Mucosa of descending colon (tissue), 3 donors: ENCODE results near the gene NIT1. TPM values are rescaled to one million over a fixed set of nuclear protein-coding genes. Genes with fewer than 3 reads are reported as not detected.

Source experiments
- ATAC-seq: fragments of 200-7000 bp; cut with Tn5 transposase; one replicate; pipeline ENCODE4 v1.9.1; 2020; ENCODE audit warnings: mild to moderate bottlenecking, moderate library complexity
- DNase-seq, 3 donors: peaks; one replicate each; pipeline ENCODE4 v3.0.0-alpha.2; 2020
- H3K36me3 ChIP-seq: fragments of 200-600 bp; one replicate; pipeline ENCODE4 v1.8.0; 2021; ENCODE audit warnings: low read depth, mild to moderate bottlenecking
- H3K4me1 ChIP-seq: fragments of 200-600 bp; one replicate; pipeline ENCODE4 v1.8.0; 2021; ENCODE audit warnings: low read depth, mild to moderate bottlenecking
- H3K4me3 ChIP-seq: fragments of 200-600 bp; one replicate; pipeline ENCODE4 v1.8.0; 2021; ENCODE audit warnings: mild to moderate bottlenecking
- H3K9me3 ChIP-seq: fragments of 200-600 bp; one replicate; pipeline ENCODE4 v1.8.0; 2021; ENCODE audit warnings: mild to moderate bottlenecking
- CTCF ChIP-seq: fragments of 200-600 bp; IDR thresholded peaks from one replicate; pipeline ENCODE4 v1.8.0; 2022; ENCODE audit warnings: antibody characterized with exemption, mild to moderate bottlenecking
- intact Hi-C, 2 donors: fragments of 100-400 bp; cut with DNase I in 1 of 2; cut with micrococcal nuclease in 1 of 2; formaldehyde crosslinking; loops; one replicate each; pipeline versions ENCODE4 v1.11.0 to v1.11.1; 2022; cut with DNase I, micrococcal nuclease
- total RNA-seq, 3 donors: library from RNA; stranded (reverse); fragmentation: NEBNext Ultra II Directional in 2 of 3; extraction: Animal tissue kit (Norgen Biotek cat#: 25700) in 2 of 3; gene quantifications; one replicate each; pipeline versions ENCODE4 v1.2.1 to v1.2.4, GENCODE V29; 2021 to 2023
- donor health status: DM: no; HTN: no; CAD: no; lungs with moderate emphysema.
- donor health status: DM: no; HTN: no; CAD: no.
- donor health status: DM: no; HTN: yes; CAD: no.

NIT1 gene
- total RNA-seq, 3 donors from 2014 or later = 56.7 to 79.7 (median 62.8) TPM

DNA sequence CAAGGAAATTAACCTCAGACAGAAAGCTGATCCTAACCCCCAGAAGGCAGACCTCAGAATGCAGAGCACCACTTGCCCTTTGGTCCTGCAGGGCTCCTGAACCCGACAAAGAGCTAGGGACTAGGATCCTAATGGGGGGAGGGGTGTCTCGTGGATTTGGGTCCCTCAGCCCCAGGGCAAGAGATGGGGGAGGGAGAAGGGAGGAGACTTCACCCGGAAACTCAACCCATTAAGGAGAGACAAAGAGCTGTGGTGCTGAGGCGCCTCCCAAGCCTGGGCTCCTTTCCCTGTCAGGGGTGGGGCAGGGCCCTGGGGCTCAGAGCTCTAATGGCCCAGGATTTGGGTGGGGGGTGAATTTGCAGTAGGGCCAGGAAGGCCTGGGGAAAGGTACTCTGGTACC, 31.4 kb upstream of the NIT1 start:
- ATAC-seq (peak; percentile 22), DNase-seq (peak in 1 of 3 donors; percentile 53)
- intact Hi-C loops = no loop called here
- no peaks in the 10 kb centered on the region for H3K36me3 ChIP-seq
- no peak overlapping the region for H3K4me3 ChIP-seq
- H3K9me3 ChIP-seq = no peaks in the 10 kb centered on the region
- peaks cover 19% of the 10 kb centered on the region for H3K4me1 ChIP-seq
- no peak for TF ChIP-seq CTCF

- TF ChIP-seq CTCF = no peak
- Histone ChIP-seq H3K4me3 (no peak overlapping the region), H3K36me3 (no peaks in the 10 kb centered on the region), H3K9me3 (no peaks in the 10 kb centered on the region), H3K4me1 (peaks cover 13% of the 10 kb centered on the region)
- intact Hi-C loops = no loop called here
- no peak for DNase-seq
- ATAC-seq = peak; percentile 58
Observed at GRCh38 chr1:161088587-161089110, 29.3 kb upstream of the NIT1 start.

DNA sequence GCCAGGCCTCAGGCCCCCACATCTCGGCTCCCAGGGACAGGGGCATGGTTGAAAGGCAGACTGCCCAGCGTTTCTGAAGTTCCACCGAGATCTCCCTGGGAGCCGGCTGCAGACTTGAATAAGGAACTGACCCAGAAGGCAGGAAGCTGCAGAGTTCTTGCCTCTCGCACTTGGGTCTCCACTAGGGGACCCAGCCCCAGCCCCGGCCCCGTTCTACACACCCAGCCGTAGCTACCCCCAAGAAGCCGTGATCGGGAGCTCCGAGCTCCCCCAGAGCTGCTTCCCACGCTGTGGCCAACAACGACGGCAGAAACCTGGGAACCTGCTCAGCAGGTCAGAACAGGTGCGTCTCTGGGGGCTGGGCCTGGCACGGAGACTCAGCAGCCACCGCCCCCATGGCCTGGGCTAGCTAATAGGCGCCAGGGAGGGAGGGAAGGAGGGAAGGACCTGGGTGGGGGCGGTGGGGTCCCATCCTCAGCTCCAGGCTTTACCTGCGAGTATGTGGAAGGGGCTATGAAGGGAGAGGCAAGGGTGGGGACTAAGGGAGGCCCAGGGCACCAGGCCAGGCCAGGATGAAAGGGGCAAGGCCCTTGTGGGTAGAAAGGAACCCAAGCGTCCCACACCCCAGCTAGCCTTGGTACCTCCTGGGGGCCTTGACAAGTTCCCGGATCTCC, 28.5 kb upstream of the NIT1 start, which contains the start of gene NECTIN4:
Gene NECTIN4, minus strand, starts transcription at position 308 of the 674 bp plus-strand sequence. Its CDS starts 262 bp downstream, at position 46.
- Histone ChIP-seq H3K4me3 (no peak within 1 kb of the TSS), H3K4me1 (peaks cover 12% of the 10 kb centered on the region), H3K36me3 (no peaks in the 10 kb centered on the region), H3K9me3 (no peaks in the 10 kb centered on the region)
- ATAC-seq = peak; percentile 91
- peak; percentile 82 to 84 (median 83) for DNase-seq
- TF ChIP-seq CTCF = no peak
- intact Hi-C loops = no loop called here

DNA sequence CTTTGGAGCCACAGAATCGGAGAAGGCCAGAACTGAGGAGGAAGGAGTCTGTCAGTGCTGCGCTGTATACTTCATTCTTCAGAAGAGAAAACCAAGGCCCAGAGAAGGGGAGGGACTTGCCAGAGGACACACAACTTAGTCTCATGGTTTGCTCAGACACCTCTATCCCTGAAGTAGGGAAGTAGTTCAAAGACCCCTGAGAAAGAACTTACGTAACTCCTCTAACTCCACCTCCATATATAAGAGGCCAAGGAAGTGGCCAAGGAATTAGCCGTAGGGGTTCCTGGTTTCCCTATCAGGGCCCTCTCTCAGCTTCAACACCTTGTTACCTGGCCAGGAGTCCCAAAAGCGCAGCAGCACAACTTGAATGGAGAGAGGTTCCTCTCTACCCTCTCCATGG, 28.0 kb upstream of the NIT1 start:
- Histone ChIP-seq H3K9me3 (no peaks in the 10 kb centered on the region), H3K4me1 (peaks cover 12% of the 10 kb centered on the region), H3K4me3 (no peak overlapping the region), H3K36me3 (no peaks in the 10 kb centered on the region)
- intact Hi-C loops = loop anchor here in 1 of 2 donors (10.0 kb wide), 1 partner anchor 95 kb away; no protein-coding TSS in a partner anchor
- TF ChIP-seq CTCF = no peak
- no peak for ATAC-seq
- DNase-seq = no peak

DNA sequence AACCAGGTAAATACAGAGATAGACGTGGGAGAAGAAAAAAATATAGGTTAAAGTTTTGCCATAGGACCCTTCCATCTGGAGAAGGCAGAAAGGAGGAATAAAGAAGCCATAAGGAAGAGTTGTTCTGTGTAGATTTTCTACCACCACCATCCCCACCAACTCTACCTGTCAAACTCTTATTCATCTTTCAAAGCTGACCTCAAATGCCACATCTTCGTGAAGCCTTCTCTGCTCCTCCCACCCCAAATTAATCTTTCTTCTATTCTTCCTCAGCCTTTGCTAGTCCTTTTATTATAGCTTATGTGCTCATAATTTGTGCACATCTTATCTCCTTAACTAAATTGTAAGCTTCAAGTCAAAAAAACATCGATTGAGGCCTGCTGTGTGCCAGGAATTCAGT, 27.3 kb upstream of the NIT1 start:
- Histone ChIP-seq H3K9me3 (no peaks in the 10 kb centered on the region), H3K4me3 (no peak overlapping the region), H3K4me1 (peaks cover 12% of the 10 kb centered on the region), H3K36me3 (no peaks in the 10 kb centered on the region)
- intact Hi-C loops = loop anchor here in 1 of 2 donors (10.0 kb wide), 1 partner anchor 96 kb away; no protein-coding TSS in a partner anchor
- ATAC-seq (no peak), DNase-seq (no peak)
- no peak for TF ChIP-seq CTCF
